ENCODE results near the gene COL4A2. TPM values are rescaled to one million over a fixed set of nuclear protein-coding genes. Genes with fewer than 3 reads are reported as not detected.

Gene COL4A2
- total RNA-seq, 1 donor from 2014 or later: 1,736 TPM

- Histone ChIP-seq H3K27me3 (ENCODE audit: control insufficient read depth, insufficient read depth, low read length) (no peaks in the 10 kb centered on the region), H3K36me3 (ENCODE audit: control insufficient read depth, insufficient read depth, low read length) (peaks cover 1% of the 10 kb centered on the region), H3K4me3 (ENCODE audit: low read depth, low read length) (no peak overlapping the region)
- TF ChIP-seq CTCF (IDR thresholded peaks at IDR 0.05; ENCODE audit: insufficient read depth, low read length, poor library complexity, severe bottlenecking): no peak
- no peak for DNase-seq (ENCODE audit: low read depth)
Observed at GRCh38 chr13:110265682-110266430, 41.2 kb upstream of the COL4A2 start.

- no peaks in the 10 kb centered on the region for H3K27me3 ChIP-seq (ENCODE audit: control insufficient read depth, insufficient read depth, low read length)
- no peak for TF ChIP-seq CTCF (IDR thresholded peaks at IDR 0.05; ENCODE audit: insufficient read depth, low read length, poor library complexity, severe bottlenecking)
- H3K4me3 ChIP-seq (ENCODE audit: low read depth, low read length): no peak overlapping the region
- no peak for DNase-seq (ENCODE audit: low read depth)
- H3K36me3 ChIP-seq (ENCODE audit: control insufficient read depth, insufficient read depth, low read length): peaks cover 1% of the 10 kb centered on the region
Observed at GRCh38 chr13:110266431-110266809, 40.7 kb upstream of the COL4A2 start.

- TF ChIP-seq CTCF (IDR thresholded peaks at IDR 0.05; ENCODE audit: insufficient read depth, low read length, poor library complexity, severe bottlenecking): no peak
- H3K36me3 ChIP-seq (ENCODE audit: control insufficient read depth, insufficient read depth, low read length): peaks cover 1% of the 10 kb centered on the region
- no peaks in the 10 kb centered on the region for H3K27me3 ChIP-seq (ENCODE audit: control insufficient read depth, insufficient read depth, low read length)
- no peak overlapping the region for H3K4me3 ChIP-seq (ENCODE audit: low read depth, low read length)
- DNase-seq (ENCODE audit: low read depth): no peak
Observed at GRCh38 chr13:110266983-110267382, 40.1 kb upstream of the COL4A2 start.

- peaks cover 3% of the 10 kb centered on the region for H3K36me3 ChIP-seq (ENCODE audit: control insufficient read depth, insufficient read depth, low read length)
- DNase-seq (ENCODE audit: low read depth): no peak
- no peaks in the 10 kb centered on the region for H3K27me3 ChIP-seq (ENCODE audit: control insufficient read depth, insufficient read depth, low read length)
- TF ChIP-seq CTCF (IDR thresholded peaks at IDR 0.05; ENCODE audit: insufficient read depth, low read length, poor library complexity, severe bottlenecking): no peak
- H3K4me3 ChIP-seq (ENCODE audit: low read depth, low read length): no peak overlapping the region
Observed at GRCh38 chr13:110268061-110268460, 39.0 kb upstream of the COL4A2 start.

DNA sequence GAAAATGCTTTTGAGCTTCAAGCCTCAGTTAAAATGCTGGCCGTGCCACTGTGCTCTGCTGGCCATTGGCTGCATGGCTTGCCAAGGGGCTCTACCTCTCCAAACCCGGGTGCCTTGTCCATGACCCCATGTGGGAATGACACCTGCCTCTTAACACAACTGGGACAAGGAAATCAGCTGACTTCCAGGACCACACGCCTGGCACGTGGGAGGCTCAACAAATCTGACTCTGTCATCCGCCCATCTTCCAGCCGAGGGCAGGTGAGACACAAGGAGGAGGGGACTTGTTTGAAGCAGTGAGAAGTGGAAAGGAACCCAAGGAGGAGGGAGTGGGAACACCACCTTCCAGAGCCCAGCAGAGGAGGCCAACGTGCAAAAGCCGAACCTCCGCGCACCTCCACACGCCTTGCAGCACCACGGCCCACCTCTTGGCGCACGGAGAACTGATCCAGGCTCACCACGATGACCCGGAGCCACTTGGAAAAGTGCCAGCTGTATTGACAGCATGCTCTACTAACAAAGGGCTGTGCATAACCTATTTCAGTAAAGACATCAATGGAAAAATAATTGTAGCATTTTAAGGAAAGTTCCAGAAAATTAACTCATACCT, 38.4 kb upstream of the COL4A2 start:
- no peak for DNase-seq (ENCODE audit: low read depth)
- no peak overlapping the region for H3K4me3 ChIP-seq (ENCODE audit: low read depth, low read length)
- H3K27me3 ChIP-seq (ENCODE audit: control insufficient read depth, insufficient read depth, low read length): no peaks in the 10 kb centered on the region
- TF ChIP-seq CTCF (IDR thresholded peaks at IDR 0.05; ENCODE audit: insufficient read depth, low read length, poor library complexity, severe bottlenecking): no peak
- peaks cover 3% of the 10 kb centered on the region for H3K36me3 ChIP-seq (ENCODE audit: control insufficient read depth, insufficient read depth, low read length)
